8988T (cell line): Measurements from ENCODE around the gene BCAP31.
A peak's percentile ranks its signal among the peaks of the same experiment; 100 is the strongest.
"Not testable (repeated sequence)": the region's sequence is repeated elsewhere in the genome, so short reads cannot be mapped to it uniquely, and the experiment has no call there.

Source experiments
- DNase-seq: peaks from one replicate; pipeline ENCODE4 v3.0.0; 2011

Gene BCAP31

DNA sequence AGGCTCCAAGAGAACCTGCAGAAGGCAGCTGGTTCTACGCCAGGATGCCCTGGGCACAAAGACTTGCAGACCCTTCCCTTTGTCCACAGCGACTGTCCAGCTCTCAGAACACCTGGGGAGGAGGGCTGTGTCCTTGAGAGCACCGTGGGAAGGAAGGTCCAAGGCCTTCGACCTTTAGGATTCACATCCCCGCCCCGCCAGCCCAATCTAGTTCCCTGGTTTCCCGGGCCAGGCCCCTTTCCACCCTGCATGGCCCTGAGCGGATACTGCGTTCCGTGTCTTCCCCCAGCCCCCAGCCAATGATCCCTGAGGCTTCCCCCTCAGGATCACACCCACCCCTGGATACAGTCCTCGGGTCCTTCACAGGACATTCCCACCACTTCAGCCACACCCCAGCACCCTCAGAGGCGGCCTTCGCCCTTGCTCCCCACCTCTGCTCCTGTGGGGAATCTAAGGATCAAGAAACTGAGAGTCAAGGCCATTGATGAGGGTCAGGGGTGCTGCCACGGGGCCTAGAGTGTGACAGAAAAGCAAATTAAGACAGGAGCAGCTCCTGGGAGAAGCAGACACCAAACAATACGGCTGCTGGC is 9.6 kb upstream of the BCAP31 start:
- no peak for DNase-seq

DNA sequence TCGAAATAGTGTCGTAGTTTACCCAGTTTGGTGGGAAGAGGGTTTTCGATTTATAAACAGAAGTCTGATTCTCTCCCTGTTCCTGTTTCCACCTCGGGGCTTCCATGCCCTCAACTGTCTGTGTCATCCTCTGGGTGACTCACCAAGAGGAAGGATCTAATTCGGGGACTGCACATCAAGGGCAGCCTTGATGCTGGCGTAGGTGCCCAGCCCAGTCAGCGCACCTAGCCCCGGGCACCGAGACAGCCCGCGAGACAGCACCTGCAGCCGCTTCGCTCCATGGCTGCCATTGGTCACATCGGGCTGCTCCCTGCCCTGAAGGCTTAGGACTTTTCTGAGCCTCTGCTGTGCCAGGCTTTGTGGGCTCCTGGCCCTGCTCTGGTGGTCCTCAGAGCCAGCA is 8.2 kb upstream of the BCAP31 start:
- no peak for DNase-seq

DNA sequence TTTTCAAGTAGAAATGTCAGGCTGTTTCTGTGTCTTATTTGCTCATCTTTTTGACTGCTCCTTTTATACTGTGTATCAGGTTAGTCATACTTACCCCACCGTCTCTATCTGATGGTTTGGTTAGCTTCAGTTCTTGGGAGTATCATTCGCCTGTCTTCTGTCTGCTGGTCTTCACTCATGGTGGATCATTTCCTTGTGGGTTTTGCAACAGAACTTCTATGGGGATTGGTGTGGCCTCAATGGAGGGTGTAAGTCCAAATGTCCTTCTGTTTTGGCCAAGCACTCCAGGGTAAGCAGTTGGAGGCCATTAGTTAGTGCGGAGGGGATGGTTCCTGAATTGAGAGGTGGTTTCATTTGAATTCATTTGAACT is 7.6 kb upstream of the BCAP31 start:
- DNase-seq = no peak

DNA sequence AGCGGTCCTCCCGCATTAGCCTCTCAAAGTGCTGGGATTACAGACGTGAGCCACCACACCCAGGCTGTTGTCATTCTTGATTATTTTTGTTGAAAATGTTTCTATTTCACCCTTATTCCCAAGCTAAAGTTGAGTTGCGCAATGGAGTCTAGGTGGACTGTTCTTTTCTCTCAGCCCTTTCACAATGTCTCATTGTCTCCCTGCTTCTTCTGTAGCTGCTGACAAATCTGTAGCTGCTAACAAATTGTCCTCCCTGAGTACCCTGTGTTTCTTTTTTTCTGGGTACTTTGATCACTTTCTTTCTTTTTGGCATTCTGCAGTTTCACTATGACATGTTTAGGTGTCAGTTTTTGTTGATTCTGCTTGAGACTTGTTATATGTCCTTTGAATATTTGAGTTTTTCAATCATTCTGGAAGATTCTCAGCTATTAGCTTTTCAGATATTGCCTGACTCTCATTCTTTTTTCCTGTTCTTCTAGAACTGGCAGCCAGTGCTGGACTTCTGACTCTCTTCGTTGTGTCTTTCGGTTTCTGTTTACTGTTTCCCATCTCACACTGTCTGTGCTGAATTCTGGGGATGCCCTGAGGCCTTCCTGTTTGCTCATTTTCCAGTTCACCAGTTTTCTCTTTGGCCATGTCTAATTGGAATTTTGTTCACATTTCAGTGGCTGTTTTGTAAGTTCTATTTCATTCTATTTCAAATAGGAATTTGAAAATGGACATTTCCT is 7.1 kb upstream of the BCAP31 start:
- DNase-seq = no peak

DNA sequence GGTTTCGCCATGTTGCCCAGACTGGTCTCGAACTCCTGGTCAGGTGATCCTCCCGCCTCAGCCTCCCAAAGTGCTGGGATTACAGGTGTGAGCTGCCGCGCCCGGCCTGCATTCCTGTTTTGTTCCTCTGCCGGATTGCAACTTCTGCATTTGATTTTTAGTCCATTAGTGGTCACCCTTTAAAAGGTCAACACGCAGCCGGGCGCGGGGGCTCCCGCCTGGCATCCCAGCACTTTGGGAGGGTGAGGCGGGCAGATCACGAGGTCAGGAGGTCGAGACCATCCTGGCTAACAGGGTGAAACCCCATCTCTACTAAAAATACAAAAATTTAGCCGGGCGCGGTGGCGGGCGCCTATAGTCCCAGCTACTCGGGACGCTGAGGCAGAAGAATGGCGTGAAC is 5.9 kb upstream of the BCAP31 start:
- DNase-seq = not testable (repeated sequence)

DNA sequence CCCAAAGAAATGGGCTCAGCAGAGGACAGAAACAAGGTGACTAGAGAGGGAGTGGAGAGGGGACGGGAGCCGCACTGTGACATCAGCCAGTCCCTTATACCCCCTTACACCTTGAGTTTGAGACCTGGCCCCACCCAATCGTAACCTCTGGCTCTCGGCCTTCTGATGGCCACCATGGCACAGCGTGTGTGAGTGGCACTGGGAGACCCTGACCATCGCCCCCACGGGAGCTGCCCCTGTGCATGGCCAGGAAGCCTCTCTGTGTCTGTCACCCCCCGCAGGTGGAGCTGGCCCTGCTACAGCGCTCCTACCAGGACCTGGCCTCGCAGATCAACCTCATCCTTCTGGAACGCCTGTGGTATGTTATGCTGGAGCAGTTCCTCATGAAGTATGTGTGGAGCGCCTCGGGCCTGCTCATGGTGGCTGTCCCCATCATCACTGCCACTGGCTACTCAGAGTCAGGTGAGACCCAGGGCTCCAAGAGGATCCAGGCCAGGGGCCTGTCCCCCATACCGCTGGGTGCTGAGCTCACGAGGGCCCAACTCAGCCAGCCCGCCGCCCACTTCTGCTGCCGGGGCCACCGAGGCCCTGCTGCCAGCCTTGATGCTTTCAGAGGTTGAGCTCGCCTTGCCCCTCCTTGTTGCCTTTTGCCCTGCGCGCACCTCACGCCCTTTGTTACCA is 4.9 kb upstream of the BCAP31 start:
- DNase-seq = no peak

DNA sequence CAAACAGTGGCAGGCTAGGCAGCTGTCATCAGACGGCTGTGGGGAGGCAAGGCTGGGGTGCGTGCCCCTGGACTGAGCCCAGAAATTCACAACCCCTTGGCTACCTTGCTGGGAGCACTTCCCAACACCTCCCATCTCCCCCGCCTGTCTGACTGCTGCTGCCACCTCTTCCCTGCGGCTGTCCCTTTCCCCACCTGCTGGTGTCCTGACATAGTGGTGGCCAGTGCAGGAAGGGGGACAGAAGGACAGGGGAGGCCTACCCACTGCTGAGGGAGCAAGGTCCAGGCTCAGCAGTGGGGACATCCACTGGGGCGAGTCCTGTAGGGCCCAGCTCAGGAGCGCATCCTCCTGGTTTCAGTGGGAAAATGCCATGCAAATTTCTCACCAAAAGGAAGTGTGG is 3.9 kb upstream of the BCAP31 start:
- DNase-seq = no peak

DNA sequence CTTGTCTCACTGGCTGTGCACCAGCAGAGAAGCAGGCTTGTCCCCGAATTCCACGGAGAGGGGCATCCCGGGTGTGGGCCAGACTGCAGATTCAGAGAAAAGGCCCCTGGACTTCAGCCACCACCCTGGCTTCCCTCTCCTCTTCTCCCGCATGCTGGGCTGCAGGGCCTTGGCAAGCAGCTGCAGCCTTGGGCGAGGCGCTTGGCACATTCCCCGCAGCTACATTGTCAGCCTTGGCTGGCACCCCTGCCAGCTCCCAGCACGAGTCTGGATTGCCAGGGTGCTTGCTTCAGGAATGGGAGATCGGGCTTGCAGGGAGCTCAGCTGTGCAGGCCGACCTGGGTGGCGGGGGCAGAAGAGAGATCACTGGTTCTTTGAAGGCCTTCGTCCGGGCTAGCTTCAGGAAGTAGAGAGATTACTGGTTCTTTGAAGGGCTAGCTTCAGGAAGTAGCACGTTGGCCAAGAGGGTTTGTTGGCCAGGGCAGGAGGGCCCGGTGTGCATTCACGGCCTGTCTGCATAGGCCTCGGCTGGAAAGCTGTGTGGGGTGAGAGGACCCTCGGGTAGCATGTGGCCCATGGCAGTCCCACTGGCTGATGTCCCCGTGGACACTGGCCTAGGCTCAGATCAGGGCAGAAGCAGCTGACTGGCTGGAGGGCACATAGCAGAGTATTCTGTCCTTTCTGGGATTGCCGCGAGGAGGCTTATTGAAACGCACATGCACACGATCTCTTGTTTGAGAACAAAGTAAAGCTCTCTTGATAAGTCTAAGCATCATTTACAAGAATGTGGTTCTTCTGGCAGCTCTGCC is 3.1 kb upstream of the BCAP31 start:
- DNase-seq = no peak

DNA sequence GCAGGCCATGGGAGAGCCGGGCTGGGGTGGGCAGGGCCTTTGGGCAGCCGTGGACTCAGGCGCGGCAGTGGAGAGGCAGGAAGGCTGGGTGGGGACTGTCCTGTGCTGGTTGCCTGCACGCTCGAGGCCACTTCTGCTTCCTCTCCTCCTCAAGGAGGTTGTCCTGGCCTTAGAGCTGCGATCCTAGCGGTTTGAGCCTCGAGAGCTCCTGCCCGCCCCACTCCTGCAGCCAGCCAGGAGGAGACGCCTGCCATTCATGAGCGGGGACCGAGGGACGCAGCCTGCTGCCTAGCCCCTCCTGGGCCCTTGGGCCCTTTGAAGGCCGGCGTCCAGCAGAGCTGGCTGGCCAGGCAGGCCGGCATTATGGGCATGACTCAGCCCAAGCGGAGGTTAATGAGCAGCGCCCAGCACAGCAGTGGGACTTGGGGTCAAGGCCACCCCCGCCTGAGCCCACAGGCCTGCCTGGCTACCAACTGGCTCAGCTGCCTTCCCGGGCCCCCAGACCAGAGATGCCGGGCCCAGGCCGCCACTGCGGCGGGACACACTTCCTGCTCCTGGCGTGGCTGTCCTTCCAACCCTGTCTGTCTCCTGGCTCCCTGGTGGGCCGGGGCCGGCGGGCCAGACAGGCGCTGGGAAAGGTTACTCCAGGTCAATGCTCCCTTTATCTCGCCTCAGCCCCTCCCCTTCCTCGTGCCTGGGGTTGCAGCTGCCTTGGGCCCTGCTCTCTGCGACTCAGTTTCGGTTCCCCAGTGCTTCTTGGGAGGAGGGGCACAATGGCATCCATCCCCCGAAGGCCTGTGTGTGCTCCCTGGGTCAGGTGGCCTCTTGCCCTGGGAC is 2.3 kb upstream of the BCAP31 start:
- DNase-seq = no peak

DNA sequence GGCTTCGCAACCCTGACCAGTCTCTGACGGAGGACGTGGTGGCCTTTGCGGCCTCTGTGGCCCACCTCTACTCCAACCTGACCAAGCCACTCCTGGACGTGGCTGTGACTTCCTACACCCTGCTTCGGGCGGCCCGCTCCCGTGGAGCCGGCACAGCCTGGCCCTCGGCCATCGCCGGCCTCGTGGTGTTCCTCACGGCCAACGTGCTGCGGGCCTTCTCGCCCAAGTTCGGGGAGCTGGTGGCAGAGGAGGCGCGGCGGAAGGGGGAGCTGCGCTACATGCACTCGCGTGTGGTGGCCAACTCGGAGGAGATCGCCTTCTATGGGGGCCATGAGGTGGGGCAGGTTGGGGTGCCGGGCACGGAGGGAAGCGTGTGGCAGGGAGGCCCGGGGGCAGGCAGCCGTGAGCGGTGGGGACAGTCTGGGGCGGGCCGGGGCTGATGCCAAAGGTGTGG is 1.7 kb upstream of the BCAP31 start:
- no peak for DNase-seq

DNA sequence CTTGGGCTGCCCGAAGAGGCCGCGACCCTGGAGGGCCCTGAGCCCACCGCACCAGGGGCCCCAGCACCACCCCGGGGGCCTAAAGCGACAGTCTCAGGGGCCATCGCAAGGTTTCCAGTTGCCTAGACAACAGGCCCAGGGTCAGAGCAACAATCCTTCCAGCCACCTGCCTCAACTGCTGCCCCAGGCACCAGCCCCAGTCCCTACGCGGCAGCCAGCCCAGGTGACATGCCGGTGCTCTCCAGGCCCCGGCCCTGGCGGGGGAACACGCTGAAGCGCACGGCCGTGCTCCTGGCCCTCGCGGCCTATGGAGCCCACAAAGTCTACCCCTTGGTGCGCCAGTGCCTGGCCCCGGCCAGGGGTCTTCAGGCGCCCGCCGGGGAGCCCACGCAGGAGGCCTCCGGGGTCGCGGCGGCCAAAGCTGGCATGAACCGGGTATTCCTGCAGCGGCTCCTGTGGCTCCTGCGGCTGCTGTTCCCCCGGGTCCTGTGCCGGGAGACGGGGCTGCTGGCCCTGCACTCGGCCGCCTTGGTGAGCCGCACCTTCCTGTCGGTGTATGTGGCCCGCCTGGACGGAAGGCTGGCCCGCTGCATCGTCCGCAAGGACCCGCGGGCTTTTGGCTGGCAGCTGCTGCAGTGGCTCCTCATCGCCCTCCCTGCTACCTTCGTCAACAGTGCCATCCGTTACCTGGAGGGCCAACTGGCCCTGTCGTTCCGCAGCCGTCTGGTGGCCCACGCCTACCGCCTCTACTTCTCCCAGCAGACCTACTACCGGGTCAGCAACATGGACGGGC is 1.0 kb upstream of the BCAP31 start:
- DNase-seq = no peak

DNA sequence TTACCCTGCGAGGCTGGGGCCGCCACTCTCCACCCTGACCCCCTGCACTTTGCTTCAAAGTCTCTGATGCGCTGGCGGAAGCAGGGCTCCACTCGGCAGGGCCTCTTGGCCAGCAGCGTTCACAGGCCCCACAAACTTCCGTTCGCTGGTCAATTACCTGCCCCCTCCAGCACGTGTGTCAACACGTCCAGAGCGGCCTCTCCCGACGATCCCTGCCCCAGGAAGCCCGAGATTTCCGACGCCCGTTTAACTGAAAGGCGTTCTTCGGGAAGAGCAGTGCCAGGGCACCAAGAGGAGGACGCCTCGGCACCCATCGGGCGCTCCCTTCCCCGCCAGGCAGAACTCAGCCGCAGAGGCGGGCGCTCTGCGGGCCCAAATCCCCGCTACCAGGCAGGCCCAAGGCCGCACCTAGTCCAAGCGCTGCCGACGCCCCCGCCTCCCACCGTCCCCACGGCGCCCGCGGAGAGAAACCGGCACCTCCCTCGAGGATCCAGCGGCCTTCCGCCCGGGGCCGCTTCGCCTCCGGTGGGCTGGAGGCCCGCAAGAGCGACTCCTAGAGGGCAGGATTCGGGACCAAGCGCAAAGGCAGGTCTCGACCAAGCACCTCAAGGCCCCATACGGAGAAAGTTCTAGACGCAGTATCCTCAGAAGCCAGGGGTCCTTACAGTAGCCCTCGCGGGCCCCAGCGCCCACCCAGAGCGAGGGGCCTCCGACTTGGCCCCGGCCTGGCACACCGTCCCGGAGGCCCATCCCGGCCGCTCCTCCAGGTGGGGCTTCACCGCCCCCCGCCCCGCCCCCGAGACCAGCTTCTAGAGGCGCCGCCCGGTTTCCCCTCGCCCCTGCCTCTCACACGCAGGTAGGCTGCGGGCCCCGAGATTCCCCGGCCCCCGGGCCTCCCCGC is 586 bp downstream of the BCAP31 start:
- no peak for DNase-seq

DNA sequence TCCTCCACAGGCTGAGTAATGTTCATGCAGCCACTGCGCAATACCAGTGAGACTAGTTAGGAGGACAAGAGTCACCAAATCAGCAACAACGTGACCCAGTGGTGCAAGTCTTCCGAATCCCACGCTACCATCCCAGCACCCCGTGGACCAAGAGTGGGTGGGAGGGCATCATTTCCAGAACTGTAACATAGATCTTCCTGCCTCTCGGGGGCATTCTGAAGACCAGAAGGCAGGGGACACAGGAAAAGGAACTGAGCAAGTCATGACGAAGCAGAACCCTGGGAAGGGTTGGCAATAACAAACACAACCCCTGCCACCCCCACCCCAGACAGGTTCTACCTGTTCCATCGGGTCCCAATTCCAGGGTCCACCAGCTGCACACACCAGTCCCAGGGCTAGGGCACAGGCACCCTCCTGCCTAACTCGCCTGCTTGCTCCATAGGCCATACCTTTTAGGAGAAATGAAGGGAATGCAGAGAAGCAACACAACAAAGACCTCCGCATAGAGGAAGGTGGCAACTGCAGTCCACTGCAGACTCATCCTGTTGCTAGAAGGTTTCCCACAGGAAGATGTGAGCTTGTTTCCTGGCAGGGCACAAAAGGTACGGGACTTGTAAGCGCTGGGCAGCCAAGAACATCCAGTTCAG is 1.4 kb downstream of the BCAP31 start:
- DNase-seq = no peak

DNA sequence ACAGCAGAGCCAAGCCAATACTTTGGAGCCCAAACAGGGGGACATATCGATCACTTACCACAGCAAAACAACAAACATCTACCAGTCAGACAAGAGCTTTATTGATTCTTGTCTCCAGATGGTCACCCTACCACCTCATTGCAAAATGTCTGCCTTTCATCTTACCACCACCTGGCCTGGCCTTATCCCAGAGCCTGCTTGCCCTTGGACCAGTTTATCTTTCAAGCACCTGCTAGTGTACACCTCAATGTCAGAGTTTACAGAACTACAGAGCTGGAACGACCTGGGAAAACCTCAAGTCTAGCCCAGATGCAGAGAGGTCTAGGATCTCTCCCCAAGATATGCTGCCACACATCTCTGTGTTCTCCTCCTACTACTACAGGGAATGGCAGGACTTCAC is 4.5 kb downstream of the BCAP31 start:
- no peak for DNase-seq

DNA sequence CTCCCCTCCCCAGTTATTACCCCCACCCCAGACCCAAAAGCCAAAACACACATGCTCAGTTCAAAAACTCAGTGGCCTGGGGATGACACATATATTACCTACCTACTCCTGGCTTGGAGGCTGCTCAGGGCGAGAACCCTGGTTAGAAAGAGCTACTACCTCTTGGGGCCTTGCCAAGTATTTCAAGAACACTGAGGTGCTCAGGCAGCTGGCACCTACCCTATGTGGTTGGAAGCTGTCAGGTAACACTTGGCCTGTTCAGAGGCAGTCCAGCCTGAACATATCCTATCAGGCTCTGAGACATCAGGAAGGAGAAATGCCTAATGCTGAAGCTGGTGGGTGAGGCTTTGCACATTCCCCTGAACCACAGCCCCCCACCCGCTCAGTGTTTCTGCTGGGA is 4.9 kb downstream of the BCAP31 start:
- no peak for DNase-seq

DNA sequence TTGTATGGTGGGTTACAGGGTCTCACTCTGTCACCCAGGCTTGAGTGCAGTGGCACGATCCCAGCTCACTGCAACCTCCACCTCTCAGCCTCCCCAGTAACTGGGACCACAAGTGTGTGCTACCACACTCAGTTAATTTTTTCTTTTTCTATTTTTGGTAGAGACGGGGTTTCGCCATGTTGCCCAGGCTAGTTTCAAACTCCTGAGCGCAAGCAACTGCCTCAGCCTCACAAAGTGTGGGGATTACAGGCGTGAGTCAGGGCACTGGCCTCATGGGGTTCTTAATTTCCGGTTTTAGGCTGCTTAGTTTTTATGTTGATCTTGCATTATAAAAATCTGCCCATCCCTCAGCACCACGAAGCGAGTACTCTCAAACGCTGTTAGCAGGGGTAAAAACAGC is 6.7 kb downstream of the BCAP31 start:
- no peak for DNase-seq

DNA sequence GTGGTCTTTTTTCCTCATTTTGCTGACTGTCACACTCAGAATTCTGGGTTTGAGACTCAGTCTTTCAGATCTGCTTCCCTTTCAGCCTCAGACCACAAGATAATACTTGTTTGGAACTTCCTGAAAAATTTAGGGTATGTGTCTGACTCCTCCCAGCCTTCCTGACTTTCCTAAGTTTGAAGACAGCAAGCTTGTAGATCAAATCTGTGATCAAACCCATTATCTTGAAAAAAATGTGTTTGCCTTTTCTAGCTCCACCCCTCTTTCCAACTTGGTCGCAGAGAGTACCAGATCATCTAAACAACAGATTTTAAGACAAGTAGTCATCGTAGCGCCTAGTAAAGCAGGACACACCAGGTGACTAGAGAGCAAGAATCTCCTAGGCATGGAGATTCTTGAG is 9.9 kb downstream of the BCAP31 start:
- DNase-seq = no peak

DNA sequence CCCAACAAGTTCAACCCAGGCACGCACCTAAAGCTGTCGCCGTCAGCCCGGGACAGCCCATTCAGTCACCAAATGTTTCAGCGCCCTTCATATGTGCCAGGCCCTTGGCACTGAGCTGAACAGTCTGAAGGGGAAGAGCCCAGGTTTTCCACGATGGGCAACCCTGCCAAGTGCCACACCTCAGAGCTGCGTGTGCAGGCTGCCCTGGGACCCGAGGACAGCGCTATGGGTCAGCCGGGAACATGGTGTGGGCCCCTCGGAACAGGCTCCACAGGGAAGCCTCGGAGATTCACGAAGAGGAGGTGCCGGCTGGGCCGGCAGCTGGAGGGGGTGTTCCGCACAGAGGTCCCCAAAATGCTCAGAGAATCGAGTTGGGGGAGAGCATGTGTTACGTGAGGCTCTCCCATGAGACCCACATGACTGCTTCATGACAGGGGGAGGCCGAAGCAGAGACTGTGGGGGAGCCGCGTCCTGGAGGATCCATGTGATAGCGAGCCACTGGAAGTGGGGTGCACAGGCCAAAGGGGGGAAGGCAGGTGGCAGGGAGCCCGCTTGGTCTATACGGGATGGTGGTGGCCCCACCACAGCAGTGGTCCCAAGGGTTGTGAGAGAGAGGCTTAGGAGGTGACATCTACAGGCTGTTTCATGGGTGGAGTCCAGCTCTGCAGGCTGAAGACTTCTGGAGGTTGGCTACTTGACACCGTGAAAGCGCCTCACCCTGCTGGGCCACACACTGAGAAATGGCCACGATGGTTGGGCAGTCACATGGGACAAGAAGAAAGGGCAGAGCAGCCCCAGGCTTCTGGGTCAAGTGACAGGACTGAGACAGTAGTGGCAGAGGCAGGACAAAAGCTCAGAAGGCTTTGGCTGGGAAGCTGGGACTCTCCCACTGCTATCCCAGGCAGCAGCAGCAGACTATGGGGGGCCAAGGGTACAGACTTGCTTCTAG is 14.2 kb downstream of the BCAP31 start:
- no peak for DNase-seq

DNA sequence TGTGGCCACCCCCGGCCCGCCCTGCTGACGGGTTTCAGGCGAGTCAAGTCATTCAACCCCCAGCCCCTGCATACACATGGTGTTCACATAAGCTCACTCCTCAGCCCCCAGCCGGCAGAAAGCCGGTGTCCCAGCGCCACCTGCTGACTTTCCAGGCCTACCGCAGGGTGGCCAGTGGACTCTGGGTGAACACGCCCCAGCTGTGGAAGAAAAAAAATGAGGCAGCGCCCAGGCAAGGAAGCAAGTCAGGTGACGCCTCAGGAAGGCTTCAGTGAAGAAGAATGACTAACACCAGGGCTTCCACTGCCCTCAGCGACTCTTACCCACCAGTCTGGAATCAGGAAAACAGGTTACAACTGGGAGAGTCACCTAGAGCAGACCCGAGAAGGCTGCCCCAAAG is 15.8 kb downstream of the BCAP31 start:
- peak; percentile 89 for DNase-seq
